Stimulated activated CD8-positive, alpha-beta memory T cell treated with anti-CD3 and anti-CD28 coated beads, Interleukin-7, amount 100 ng/mL, for 48 hours (primary cell): ENCODE results near the gene MIF4GD.
A peak's percentile ranks its signal among the peaks of the same experiment; 100 is the strongest.
"Not testable (repeated sequence)": the region's sequence is repeated elsewhere in the genome, so short reads cannot be mapped to it uniquely, and the experiment has no call there.

Experiments
- DNase-seq, 2 donors: peaks; one replicate each; pipeline ENCODE4 v3.0.0-alpha.2; 2020; ENCODE audit warnings: low read depth in 1 of 2; ENCODE audit errors: extremely low read depth in 1 of 2

Gene MIF4GD, protein sequence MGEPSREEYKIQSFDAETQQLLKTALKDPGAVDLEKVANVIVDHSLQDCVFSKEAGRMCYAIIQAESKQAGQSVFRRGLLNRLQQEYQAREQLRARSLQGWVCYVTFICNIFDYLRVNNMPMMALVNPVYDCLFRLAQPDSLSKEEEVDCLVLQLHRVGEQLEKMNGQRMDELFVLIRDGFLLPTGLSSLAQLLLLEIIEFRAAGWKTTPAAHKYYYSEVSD

DNA sequence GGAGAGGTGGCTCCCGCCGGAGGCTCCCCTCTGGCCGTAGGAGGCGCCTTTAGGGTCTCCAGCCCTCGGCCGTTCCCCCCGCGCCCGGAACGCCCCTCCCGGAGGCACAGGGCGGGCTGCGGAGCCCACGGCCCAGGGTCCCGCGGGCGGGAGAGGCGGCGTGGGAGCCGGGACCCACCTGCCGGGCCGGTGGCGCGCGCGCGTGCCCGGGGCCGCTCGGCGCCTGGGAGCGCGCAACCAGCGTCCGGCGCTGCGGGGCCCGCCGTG, at the start of gene MIF4GD:
Gene MIF4GD, minus strand, starts transcription at position 266 of the 267 bp plus-strand sequence. CDS start 1,036 bp downstream, outside the sequence.
- no peak for DNase-seq

DNA sequence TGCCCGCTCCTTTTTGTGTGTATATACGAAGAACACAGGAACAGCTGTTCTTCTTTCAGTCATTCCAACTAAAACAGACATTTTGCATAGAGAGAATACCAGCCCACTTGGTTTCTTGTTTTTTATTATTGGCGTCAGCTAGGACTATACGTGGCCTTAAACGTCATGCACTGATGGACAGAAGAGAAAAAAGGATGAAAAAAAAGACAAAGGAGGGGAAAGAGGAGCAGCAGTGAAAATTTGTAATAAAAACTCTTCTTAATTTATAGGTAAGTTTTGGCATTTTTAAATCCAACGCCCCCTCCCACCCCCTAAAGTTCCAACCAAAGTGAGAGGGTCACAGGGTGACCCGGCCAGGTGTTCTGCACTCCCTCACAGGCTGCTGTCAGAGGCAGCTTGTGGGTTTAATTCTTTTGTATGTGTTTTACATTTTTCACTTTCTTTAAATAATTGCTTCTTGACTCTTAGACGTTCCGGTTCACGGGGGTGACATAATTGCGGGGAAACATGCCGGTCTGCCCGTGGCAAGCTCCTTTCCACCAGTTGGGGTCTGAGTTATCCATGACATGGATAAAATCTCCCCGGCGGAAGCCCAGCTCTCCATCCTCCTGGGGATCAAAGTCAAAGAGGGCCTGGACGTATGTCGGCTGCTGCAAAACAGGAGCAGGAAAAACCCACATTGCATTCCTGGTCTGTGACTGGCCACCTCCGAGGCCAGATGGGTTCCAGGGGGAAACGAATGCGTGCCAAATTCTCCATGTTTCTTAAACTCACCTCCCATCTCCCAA, 49.1 kb upstream of the MIF4GD start:
- no peak for DNase-seq

DNA sequence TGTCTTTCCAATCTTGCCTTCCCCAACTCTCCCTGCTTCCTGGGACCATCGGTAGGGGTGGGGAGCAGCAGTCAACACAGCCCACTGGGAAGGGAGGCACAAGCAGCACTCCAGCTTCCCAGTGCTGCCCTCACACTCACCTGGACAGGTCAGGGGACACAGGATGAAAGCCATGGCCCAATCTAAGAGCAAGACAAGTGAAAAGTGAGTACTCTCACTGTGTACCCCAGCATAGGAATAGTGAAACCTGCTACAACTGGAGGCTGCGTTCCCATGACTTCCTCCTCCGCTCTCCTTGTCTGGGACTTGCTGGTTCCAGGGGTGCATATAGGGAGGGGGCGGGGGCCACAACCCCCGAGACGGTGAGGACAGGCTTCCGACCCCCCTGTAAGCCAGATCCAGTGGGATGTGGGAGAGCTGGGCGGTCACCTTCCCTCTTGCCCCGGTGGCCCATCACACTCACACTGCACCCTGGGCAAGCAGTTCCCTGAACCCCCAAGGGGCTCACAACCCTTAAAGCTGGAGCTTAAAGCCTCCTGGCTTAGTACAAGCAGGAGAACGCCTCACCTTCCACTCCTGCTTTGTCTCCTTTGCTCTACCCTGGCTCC, 47.7 kb upstream of the MIF4GD start:
- no peak for DNase-seq

DNA sequence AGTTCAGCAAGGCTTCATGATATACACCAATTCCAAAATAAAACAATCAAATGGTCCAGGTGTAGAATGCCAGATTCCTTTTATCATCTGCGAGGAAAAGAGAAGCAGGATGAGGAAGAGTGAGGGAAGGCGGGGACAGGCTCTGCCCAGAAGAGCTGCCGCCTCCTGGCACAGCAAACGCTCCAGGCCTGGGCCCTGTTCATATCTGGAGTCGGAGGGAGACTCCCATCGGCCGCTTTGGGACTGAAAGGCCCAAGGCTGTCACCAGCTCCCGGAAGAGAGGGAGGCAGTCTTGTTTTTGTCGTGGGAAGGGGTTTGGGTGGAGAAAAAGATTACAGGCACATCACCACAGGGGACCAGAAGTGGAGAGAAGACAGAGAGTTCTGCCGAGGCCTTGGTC, 47.2 kb upstream of the MIF4GD start:
- no peak for DNase-seq

DNA sequence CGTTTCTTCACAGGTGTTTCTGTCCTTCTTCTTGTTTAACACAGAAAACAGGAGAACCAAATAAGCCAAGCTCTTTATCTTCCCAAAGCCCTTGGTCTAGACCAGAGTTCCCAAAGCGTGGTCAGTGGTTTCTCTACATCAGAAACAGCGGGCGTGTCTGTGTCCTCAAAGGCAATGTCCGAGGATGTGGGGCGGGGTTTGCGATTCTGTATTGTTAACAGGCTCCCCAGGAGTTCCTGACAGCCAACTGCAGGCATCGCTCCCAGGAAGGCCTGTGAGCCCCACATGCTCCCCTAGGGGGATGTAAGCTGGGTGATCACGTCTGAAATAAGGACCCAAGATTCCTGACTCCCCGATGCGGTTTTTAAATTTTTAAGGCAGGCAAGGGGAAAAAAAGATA, 46.6 kb upstream of the MIF4GD start:
- no peak for DNase-seq

DNA sequence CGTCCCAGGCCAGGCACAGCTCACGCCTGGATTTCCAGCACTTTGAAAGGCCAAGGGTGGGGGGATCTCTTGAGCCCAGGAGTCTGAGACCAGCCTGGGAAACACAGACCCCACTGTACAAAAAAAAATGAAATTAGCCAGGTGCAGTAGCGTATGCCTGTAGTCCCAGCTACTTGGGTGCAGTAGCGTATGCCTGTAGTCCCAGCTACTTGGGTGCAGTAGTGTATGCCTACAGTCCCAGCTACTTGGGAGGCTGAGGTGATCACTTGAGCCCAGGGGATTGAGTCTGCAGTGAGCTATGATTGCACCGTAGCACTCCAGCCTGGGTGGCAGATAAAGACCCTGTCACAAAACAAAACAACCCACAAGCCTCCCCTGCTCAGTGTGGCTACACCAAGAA, 45.2 kb upstream of the MIF4GD start:
- no peak for DNase-seq

DNA sequence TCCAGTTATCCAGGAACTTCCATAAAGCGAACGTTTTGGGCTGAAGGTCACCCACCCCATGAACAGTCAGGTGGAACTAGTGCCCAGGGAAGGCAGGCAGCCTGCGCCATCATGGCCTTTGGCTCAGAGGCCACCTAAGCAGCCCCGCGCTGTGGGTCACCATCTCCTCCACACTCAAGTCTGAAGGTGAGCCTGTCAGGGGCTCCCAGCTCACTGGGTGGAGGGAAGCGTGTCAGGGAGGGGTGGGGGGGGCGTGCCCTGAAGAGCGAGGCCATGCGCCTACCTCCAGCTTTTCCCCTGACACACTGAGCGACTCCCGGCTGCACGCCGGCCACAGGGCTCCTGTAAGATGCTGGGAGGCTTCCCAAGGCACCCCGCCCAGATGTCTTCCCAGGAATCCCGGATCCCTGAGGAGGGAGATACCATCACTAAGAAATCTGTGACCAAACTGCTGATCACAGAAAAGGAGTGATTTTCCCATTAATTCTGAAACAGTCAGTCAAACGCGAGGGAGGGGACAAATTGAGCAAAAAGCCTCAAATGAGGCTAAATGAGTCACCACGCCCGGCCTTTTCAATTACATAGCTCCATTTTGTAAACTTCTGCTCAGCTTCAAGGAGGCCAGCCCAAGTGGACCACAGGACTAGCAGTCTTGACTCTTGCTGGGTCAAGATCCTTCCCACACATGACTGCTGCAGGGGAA, 44.7 kb upstream of the MIF4GD start:
- no peak for DNase-seq

DNA sequence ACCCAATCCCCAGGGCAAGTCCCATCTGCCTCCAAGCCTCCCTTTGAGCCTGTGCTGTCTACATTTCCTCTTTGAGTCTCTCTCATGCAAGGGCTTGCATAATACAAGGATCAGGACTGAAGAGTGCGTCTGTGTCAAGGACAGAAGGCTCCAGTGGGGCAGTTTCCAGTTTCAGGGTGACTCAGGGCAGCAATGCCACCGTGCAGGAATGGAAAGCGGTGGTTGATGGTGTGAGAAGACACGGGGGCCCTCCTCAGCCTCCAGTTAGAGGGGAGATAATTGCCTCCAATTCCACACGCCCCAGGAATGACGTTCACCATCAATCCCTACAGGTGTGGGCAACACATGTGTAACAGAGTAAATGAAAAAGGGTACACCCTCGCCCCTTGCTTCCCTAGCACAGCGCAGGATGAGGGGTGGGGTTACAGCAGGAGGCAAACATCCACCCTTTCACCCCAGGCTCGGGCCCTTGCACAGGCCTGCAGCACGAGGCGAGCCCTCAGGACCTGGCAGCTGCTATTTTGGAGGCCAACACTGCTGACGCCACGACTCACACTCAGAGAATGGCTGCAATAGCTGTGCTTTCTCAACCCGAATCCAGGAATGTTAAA, 43.0 kb upstream of the MIF4GD start:
- no peak for DNase-seq

DNA sequence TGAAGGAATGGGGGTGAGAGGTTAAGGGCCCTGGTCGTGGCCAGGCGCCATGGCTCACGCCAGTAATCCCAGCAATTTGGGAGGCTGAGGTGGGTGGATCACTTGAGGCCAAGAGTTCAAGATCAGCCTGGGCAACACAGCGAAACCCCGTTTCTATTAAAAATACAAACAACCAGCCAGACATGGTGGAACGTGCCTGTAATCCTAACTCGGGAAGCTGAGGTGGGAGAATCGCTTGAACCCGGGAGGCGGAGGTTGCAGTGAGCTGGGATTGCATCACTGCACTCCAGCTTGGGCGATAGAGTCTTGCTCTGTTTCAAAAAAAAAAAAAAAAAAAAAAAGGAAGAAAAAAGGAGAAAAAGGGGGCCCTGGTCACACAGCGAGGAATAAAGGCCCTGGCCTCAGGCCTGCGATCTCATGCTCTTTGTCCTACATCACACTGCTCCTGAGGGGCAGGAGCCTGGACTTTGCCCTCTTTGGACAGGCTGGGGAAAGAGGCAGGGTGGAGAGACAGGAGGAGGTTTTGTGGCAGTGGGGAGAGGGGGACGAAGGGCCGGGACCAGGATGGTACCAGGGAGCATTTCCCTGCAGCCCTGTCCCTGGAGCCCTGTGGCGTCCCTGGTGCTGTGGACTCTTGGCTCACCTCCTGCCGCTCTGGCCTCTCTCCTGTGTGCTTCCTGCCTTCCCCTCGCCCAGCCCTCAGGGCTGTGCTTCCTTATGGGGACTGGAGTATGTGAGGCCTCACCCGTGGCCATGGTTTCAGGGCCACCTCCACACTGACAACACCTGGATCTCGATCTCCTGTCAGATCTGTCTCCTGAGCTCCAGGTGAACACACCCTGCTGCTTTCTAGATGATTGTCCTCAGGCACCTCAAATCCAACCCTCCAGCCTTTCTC, 38.0 kb upstream of the MIF4GD start:
- DNase-seq: no peak

DNA sequence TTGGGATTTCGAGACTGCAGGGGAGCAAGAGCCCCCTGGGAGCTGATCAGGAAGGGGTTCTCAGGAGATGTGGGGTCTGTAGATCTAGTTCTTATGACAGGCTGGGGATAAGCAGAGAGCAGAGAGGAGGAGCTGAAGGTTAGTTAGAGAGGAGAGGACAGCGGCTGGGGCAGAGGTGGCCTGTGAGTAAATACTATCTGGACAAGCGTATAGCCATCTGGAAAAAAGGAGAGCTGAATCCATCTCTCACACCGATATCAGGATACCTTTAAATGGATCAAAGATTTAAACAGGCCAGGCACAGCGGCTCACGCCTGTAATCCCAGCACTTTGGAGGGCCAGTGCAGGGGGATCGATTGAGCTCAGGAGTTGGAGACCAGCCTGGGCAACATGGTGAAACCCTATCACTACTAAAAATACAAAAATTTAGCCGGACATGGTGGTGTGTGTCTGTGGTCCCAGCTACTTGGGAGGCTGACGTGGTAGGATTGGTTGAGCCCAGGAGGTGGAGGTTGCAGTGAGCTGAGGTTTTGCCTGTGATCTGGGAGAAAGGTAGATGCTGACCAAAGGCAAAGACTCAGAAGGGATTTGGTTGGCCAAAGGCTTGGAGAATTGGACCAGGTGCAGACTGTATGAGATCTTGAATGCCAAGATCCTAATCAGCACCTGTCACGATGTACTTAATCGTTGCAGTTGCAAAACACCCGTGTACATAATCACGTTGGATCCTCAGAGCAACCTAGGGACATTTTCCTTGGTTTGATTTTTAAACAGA, 37.1 kb upstream of the MIF4GD start:
- DNase-seq: no peak

DNA sequence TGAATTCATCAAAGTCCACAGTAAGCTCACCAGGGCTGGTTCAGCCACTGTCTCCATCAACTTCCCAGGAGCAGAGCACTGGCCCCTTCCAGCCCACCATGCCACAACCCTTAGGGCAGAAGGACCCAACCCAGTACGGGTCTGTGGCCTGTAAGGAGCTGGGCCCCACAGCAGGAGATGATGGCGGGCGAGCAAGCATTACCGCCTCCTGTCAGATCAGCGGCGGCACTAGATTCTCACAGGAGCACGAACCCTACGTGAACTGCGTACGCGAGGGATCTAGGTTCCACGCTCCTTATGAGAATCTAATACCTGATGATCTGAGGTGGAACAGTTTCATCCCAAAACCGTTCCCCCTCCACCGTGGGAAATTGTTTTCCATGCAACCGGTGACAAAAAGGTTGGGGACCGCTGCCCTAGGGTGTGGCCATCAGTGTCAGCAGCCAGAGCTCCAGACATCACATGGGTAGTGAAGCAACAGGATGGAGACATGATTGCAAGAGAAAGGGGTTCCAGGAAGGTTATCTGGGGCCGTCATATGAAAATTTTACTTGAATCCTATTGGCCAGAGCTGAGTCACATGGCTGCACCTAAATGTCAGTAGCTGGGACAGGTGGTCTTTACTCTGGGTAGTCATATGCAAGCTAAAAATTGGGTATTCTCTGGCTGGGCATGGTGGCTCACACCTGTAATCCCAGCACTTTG, 30.6 kb upstream of the MIF4GD start:
- no peak for DNase-seq

DNA sequence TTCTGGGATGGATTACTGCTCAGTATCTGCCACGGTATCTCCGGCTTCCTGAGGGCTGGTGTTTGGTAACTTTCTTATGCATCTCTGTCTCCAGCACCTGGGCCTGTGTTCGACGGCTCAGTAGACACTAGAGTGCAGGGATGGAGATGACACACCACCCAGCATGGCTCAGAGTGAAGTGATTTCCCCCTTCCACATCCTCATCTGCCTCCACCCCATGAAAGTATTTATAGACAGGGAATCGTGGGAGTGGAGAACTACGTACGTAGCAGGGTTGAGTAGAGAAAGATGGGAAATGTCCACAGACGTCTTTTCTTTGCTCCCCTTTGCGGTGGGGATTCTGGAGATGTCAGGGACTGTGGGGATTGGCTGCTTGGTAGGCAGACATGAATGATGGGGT, 30.0 kb upstream of the MIF4GD start:
- DNase-seq: no peak

DNA sequence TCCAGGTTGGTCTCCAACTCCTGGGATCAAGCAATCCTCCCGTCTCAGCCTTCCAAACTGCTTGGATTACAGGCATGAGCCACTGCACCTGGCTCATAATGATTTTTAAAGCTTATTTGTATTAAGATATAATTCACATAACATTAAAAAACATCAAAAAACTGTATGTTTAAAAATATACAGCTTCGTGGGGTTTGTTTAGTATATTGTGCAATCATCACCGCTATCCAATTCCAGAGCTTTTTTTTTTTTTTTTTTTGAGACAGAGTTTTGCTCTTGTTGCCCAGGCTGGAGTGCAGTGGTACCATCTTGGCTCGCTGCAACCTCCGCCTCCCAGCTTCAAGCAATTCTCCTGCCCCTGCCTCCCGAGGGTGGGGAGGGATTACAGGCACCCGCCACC, 29.2 kb upstream of the MIF4GD start:
- no peak for DNase-seq

DNA sequence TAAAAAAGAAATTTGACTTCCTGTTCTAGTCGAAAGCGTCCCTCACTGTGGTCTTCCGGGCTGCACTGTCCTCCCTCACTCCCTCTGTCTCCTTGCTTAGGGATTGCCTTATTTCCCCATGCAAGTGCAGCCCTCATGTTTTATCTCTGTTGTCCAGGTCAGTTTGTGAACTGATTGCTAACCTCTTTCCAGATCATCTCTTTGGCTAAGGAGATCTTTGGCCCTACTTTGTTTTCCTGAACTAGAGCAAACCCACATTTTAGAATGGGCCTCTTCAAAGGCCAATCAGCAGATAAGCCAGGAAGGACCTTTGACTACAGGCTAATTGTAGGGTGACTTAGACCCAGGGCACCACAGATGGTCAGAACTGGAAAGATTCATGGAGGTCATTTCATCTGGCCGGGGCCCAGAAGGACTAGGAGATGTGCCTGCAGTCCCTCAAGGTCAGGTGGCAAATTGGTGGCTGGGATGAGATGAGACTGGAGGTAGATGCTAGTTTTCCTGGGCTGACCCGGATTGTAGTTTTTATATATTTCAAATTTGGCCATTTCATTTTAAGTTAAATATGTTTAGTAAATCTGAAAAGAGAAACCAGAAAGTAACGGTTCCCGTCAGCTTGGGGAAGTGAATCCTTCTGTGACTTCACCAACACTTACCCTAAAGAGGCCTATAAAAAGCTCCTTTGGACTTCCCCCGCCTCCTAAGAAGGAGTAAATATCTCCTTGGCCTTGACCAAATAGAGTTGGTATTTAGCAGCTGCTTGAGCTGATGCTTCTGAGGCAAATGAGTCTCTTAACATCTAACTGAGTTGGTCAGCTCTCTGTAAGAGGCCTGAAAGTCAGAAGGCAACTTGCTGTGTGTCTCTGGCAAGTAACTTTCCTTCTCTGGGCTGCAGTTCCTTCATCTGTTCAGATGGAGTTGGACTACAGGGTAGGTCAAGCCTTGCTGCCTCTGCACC, 24.4 kb upstream of the MIF4GD start:
- DNase-seq: no peak

DNA sequence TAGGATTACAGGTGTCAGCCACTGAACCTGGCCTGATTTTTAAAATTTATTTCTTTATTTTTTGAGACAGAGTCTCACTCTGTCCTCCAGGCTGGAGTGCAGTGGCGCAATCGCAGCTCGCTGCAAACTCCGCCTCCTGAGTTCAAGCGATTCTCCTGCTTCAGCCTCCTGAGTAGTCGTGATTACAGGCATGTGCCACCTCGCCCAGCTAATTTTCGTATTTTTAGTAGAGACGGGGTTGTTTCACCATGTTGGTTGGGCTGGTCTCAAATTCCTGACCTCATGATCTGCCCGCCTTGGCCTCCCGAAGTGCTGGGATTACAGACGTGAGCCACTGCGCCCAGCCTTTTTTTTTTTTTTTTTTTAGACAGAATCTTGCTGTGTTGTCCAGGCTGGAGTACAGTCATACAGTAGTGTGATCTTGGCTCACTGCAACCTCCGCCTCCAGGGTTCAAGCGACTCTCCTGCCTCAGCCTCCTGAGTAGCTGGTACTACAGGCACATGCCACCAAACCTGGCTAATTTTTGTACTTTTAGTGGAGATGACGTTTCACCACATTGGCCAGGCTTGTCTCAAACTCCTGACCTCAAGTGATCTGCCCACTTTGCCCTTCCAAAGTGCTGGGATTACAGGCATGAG, 21.9 kb upstream of the MIF4GD start:
- DNase-seq: not testable (repeated sequence)

DNA sequence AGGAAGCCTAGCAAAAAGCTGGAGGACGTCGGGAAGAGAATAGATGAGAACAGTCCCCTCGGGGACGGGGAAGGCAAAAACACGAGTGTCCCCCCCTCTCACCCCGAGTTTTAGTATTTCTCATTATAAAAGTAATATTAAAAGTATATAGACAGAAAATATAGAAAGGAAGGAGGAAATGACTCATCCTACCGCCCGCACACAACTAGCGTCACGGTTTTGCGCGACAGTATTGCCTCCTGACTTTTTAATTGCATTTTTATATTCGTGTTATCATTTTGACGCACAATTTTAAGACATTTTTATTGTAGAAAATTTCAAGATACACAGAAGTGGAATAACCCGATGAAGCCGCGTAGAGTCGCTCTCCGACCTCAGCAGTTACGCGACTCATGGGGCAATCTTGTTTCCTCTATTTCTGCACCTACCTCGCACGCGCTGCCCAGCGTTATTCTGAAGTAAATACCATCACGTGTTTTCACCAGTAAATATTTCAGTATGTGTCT, 18.9 kb upstream of the MIF4GD start:
- peak in 1 of 2 donors; percentile 32 for DNase-seq
